GM12872 (cell line): ENCODE data around the gene MINDY2.

ENCODE experiments used
- TF ChIP-seq, protein P1 (sequence below): IDR thresholded peaks from 3 replicates; pipeline ENCODE4 v1.5.1; 2011; ENCODE audit warnings: low read depth, mild to moderate bottlenecking, low read length, moderate library complexity; ENCODE audit not compliant: insufficient read depth

MINDY2 gene

DNA sequence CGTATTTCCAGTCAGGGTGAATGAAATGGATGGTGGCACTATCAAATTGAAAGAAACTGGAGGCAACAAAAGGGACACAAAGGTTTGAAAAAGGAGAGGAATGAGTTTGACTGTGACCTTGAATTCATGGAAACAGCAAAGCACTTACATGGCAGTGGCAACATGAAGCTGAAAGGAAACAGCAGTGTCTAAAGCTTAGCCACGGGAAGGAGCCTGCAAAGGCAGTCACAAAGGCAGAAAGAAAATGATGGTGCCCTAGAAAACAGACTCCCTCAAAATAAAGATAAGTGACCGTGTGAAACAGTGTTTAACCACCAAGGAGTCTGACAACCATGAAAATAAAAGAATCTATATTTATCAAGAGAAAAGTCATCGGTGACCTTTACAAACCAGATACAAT lies 111.1 kb downstream of the MINDY2 start:
- TF ChIP-seq, protein P1, sequence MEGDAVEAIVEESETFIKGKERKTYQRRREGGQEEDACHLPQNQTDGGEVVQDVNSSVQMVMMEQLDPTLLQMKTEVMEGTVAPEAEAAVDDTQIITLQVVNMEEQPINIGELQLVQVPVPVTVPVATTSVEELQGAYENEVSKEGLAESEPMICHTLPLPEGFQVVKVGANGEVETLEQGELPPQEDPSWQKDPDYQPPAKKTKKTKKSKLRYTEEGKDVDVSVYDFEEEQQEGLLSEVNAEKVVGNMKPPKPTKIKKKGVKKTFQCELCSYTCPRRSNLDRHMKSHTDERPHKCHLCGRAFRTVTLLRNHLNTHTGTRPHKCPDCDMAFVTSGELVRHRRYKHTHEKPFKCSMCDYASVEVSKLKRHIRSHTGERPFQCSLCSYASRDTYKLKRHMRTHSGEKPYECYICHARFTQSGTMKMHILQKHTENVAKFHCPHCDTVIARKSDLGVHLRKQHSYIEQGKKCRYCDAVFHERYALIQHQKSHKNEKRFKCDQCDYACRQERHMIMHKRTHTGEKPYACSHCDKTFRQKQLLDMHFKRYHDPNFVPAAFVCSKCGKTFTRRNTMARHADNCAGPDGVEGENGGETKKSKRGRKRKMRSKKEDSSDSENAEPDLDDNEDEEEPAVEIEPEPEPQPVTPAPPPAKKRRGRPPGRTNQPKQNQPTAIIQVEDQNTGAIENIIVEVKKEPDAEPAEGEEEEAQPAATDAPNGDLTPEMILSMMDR = no peak

DNA sequence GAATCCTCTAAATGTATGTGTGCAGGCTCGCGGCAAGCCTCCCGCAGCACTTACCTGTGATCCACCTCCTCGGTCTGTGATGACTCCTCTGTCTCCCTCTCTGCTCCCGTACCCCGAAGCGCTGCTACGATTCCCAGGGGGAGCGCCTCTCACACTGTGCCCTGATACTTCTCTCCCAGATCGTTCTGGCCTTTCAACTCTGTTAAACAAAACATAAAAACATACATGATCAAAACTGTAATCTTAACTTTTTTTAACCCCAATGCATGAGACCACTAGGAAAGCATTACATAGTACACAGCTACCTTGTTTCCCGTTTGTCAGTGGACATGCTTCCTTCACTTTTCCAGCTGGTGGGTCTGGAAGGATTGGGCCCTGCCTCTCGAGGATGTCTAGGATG lies 115.8 kb downstream of the MINDY2 start:
- TF ChIP-seq, protein P1 = no peak

DNA sequence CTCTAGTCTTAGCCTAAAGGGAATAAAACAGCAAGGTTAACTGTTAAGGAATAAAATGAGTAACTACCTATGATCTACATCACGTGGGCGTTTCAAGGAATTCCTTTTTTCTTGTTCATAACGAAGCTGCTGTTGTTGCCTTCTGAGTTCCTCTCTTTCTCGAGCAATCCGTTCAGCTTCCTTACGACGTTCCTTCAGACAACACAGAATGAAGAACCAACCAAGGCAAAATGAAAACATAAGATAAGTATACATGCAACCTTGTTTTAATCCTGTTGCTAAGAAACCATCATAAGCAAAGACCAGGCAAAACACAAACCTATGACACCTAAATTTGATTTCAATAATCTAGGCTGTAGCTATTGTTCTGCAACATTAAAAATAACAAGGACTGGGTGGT lies 118.3 kb downstream of the MINDY2 start:
- TF ChIP-seq, protein P1 = no peak

DNA sequence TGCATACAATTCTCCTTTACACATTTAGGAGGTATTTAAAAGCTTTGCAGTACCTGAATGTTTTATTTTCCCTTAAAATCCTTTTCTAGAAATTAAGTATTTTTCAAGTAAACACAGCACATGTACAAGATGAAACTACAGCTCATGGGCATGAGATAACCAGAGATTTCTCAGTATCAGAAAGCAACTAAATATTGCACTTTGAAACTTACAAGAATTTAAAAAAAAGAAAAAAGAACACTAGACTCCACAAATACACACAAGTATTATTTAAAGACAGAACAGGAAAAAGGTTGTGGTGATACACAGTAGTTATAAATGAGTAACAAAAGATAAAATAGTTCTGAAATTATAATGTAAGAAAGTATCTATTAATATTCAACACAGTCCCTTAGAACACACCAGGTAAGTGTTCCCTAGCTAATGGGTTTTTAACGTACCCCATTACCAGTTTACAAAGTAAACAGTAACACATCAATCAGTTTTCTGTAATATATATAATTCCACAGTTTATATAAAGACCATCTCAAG lies 127.1 kb downstream of the MINDY2 start:
- TF ChIP-seq, protein P1 = no peak

DNA sequence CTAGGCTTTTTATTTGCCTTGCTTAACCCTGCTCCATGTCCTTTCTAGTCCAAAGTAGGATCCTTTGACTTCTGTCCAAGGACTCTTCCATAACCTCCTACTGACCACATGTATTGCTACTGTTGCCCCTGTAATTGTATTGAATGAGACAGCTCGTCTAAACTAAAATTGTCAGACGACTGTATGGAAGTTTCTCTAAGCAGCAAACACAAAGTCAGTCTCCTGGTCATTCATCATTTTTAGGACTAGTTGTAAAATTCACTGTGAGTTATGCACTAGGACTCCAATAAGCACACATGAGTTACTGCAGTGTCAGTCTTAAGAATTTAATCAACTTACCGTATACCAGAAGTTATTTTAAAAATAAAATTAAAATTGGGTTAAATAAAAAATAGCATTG lies 129.5 kb downstream of the MINDY2 start:
- TF ChIP-seq, protein P1 = no peak

DNA sequence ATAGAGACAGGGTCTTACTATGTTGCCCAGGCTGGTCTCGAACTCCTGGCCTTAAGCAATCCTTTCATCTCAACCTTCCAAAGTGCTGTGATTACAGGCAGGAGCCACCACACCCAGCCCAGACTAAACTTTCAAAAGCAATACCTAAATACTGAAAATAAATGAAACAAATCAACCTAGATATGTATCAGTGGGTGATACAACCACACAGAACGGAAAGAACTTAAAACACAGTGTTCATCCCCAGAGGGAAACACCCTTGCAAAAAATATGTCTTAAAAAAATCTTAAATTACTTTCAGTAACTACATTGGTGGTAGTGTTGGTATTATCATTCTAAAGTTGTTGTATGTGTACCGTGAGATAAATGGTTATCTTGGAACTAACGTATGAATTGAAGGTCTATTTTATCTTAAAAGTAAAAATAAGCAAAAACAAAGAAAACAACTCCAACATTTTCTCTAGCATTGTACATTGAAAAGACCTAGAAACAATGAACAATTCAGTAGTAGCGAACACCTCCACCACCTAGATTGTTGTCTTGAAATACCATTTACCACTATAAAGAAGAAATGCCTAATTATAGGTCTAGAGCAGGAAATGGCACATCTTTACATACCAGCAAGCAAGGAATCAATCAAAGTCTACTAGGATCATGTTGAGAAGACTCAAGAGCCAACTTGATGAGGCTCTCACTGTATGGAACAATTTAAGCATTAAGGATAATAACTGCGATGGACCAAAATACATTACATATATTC lies 137.6 kb downstream of the MINDY2 start:
- TF ChIP-seq, protein P1 = no peak

DNA sequence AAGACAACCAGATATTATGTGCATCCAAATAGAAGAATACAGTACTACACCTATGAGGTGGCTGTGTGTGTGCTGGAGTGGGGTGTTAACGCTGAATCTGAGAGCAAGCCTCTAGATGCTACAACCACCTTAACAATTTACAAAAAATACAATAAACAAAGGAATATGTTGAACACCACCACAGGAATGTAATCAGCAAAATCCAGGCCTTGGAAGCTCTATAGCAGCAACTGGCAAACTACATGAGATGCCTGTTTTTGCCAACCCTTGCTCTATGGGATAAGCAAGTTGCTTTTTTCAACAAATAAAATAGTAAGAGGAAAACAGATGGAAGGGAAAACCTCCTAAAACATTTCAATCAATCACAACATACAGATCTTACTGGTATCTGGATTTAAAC lies 138.5 kb downstream of the MINDY2 start:
- TF ChIP-seq, protein P1 = no peak

DNA sequence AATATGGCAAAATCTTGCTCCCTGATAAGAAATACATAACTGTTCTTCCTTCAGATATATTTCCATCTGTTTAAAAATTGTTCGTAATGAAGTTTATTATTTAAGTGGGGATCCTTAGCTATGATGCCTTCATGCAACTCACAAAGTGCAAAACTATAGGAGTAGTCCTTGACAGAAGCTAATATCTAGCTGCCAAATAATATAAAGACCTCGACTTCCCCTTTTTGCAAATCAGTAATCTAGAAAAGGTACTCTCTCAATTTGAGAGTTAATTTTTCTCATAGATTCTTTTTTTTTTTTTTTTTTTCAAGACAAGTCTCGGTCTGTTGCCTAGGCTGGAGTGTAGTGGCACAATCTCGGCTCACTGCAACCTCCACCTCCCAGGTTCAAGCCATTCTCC lies 139.4 kb downstream of the MINDY2 start:
- TF ChIP-seq, protein P1 = no peak
